Activated CD8-positive, alpha-beta memory T cell treated with anti-CD3 and anti-CD28 coated beads, Interleukin-2, amount 50 U/mL, for 1 hour (primary cell): ENCODE results near the gene ADRA1B.
"Not testable (repeated sequence)": the region's sequence is repeated elsewhere in the genome, so short reads cannot be mapped to it uniquely, and the experiment has no call there.

Source experiments
- DNase-seq: peaks from one replicate; pipeline ENCODE4 v3.0.0-alpha.2; 2020; ENCODE audit errors: extremely low read depth

ADRA1B gene

DNA sequence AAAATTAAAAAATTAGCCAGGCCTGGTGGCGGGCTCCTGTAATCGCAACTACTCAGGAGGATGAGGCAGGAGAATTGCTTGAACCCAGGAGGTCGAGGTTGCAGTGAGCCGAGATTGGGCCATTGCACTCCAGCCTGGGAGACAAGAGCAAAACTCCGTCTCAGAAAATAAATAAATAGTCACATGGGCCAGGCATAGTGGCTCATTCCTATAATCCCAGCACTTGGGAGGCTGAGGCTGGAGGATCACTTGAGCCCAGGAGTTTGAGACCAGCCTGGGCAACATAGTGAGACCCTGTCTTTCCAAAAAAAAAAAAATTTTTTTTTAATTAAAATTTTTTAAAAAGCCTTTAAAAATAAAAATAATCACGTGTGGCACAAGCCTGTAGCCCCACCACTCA lies 97.9 kb downstream of the ADRA1B start:
- DNase-seq, result not testable (repeated sequence)

DNA sequence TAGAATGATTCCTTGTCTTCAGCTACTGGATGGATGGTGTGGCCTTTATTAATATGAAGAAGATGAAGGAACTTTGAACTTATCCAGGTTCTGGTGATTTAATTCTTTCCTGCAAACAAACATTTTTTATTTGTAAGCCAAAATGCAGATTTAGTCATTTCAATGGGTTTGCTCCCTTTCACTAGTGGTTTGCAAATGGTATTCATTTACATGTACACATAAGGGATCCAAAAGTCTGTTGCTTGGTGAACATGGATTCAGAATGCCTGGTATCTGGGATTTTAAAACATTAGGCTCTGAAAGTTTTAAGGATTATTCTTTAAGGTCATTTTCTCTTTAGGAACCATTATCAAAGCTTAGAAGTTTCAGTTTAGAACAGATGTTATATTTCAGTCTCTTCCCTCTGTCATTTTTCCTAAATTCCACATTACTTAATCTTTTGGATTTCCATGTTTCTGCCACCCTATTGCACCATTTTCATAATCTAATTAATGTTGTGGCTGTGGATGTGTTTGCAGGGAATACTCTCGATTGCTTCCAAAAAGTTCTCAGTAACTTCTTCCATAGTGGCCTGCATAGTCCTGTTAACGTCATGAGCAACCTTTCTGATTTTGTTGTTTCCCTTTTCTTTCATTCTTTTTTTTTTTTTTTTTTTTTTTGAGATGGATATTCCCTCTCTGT lies 102.8 kb downstream of the ADRA1B start:
- DNase-seq, result no peak

DNA sequence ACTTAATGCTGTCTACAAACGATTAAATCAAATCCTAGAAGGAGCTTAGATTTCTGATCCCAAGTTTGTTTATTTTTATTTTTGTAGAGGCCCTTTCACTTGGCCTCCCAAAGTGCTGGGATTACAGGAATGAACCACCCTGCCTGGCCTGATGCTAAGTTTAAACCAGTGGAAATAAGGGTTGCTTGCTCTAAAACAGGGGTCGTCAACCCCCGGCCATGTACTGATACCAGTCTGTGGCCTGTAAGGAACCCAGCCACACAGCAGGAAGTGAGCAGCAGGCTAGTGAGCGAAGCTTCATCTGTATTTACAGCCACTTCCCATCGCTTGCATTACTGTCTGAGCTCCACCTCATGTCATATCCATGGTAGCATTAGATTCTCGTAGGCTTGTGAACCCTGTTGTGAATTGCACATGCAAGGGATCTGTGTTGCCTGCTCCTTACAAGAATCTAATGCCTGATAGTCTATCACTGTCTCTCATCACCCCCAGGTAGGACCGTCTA lies 104.0 kb downstream of the ADRA1B start:
- DNase-seq, result no peak

DNA sequence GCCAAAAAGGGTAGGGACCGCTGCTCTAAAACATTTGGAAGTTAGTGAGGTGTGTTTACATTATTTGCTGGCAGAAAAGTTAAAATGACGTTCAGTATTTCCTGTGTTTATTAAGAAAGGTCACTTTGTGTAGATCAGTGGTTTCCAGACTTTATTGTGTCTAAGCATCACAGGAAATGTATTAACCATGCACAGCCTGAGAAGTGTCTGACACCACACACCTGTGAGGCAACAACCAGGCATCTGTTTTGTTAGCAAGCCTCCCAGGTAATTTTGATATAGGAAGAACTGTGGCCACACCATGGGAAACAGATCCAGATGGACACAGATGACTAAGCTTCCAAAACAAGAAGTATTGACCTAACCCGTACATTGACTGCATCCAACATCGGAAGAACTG lies 104.7 kb downstream of the ADRA1B start:
- DNase-seq, result no peak

DNA sequence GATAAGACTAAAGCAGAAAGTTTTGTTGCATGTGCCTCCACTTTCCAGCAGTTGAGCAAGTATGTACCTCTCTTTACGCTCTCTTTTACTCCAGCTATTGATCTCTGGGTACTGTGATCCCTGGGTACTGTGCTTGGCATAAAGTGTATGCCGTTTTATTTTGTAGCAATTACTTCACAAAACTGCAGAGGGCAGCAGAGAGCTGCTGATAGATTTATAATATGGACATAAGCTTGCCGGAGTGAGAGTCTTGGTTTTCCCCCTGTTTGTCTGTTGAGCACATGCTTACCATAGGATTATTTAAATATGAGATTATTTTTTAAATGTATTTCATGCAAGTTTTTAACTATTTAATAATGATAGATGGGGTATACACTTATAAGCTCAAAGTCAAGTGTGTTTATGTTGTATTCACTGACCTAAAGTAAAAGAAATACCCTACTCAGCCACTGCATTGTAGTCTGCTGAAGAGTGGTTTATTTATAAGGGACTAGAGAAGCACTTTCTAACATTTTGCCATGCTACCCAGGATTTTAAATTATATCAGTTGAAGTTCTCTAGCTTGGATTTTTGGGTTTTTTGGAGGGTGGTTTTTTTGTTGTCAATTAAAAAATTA lies 105.7 kb downstream of the ADRA1B start:
- DNase-seq, result no peak
